K562 (cell line): Measurements from ENCODE around the gene DPM1. TPM values are rescaled to one million over a fixed set of nuclear protein-coding genes. Genes with fewer than 3 reads are reported as not detected.

Source experiments
- BCLAF1 ChIP-seq, 2 experiments: fragments of 450-650 bp in 1 of 2; IDR thresholded peaks; 2 replicates each; pipeline ENCODE4 v1.6.1; 2011 to 2017; ENCODE audit warnings: low read depth in 2 of 2, antibody characterized with exemption in 1 of 2, borderline replicate concordance in 1 of 2, low read length in 1 of 2, mild to moderate bottlenecking in 1 of 2, mixed read lengths in 1 of 2; ENCODE audit not compliant: control insufficient read depth in 1 of 2
- CBFB ChIP-seq: sonication (generic); formaldehyde crosslinking; IDR thresholded peaks from 2 replicates; pipeline ENCODE4 v1.4.0; 2020; ENCODE audit warnings: mild to moderate bottlenecking, missing genetic modification reagents
- FIP1L1 ChIP-seq: fragments of 200-400 bp; formaldehyde crosslinking; IDR thresholded peaks from 2 replicates; pipeline ENCODE4 v1.6.1; 2018; ENCODE audit warnings: mild to moderate bottlenecking, low read depth, low read length; ENCODE audit not compliant: poor library complexity, severe bottlenecking
- GTF2A2 ChIP-seq: IDR thresholded peaks from 2 replicates; pipeline ENCODE4 v1.6.1; 2016; ENCODE audit warnings: mild to moderate bottlenecking, missing genetic modification characterization, missing compliant biosample characterization
- HDAC2 ChIP-seq: fragments of 450-650 bp; IDR thresholded peaks from 2 replicates; pipeline ENCODE4 v1.6.1; 2016; ENCODE audit warnings: mild to moderate bottlenecking
- MAFK ChIP-seq: IDR thresholded peaks from 2 replicates; pipeline ENCODE4 v1.6.1; 2011; ENCODE audit warnings: low read length, improper control_type of control experiment
- RBM15 ChIP-seq: fragments of 200-400 bp; formaldehyde crosslinking; IDR thresholded peaks from 2 replicates; pipeline ENCODE4 v1.6.1; 2018; ENCODE audit warnings: mild to moderate bottlenecking, low read length, moderate library complexity; ENCODE audit not compliant: insufficient read depth
- RFX5 ChIP-seq: IDR thresholded peaks from 2 replicates; pipeline ENCODE4 v1.6.1; 2011; ENCODE audit warnings: low read depth, mild to moderate bottlenecking, improper control_type of control experiment, low read length
- ZNF584 ChIP-seq: fragments of 200-800 bp; sonication (Bioruptor generic); IDR thresholded peaks from 2 replicates; pipeline ENCODE4 v1.6.1; 2016; ENCODE audit warnings: low read depth, mild to moderate bottlenecking, missing genetic modification characterization, missing compliant biosample characterization
- polyA plus RNA-seq, 8 experiments: library from polyadenylated mRNA; depleted of rRNA in 4 of 8; stranded (reverse) in 5 of 8; unstranded in 3 of 8; fragments of >200 nt; fragmentation: Nextera tagmentation in 2 of 8; fragmentation: Illumina TruSeq in 1 of 8; extraction: Ambion mirVana in 2 of 8; extraction: Trizol in 1 of 8; gene quantifications; 2 replicates each; pipeline versions ENCODE4 v1.2.1 to v1.2.3, GENCODE V29; 2011 to 2014; ENCODE audit warnings: inconsistent platforms in 1 of 8, missing spikeins in 1 of 8
- total RNA-seq, 7 experiments: library from RNA; depleted of rRNA in 6 of 7; stranded (reverse); fragments of >200 nt in 6 of 7; fragmentation: Illumina TruSeq in 2 of 7; extraction: Trizol in 2 of 7; gene quantifications; 2 replicates each; pipeline versions ENCODE4 v1.2.1 to v1.2.3, GENCODE V29; 2011 to 2021; ENCODE audit warnings: low replicate concordance in 1 of 7
- TF ChIP-seq, protein P1 (sequence below): fragments of 450-650 bp; IDR thresholded peaks from 2 replicates; pipeline ENCODE4 v1.6.1; 2016; ENCODE audit warnings: low read depth
- TF ChIP-seq, protein P2 (sequence below): fragments of 450-650 bp; formaldehyde crosslinking; IDR thresholded peaks from 2 replicates; pipeline ENCODE4 v1.4.0; 2020; ENCODE audit warnings: mild to moderate bottlenecking, moderate library complexity

Gene DPM1
- total and polyA plus RNA-seq, 9 of the 15 experiments (the other 6 are each of a cell fraction or from before 2014, with no cell fraction given) = 75.2 to 190 (median 153) TPM

DNA sequence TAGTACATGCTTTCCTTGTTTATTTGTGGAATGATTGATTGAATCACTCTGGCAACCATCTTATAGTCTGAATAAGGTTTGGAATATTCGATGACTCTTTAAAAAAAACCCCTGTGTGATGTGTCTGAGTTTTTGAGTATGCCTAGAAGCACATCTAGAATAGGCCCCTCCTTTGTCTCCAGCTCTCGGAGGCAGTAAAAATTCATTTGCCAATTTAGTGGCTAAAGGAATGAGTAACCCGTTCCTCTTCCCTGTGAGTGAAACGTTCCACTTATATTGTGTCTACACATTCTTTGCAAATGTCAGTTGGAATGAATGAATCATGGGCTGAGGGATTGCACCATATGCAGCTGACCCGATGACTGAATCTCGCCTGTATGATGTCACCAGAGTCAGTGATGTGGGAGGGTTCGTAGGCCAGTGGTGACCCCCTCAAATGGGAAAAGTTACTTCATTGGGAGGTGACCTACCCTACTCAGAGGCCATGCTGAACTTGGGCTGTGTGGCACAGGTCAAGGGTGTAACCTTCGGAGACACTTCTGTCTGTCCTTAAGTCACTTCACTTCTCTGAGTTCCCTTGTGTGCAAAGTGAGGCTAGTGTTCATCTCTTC is 21.8 kb upstream of the DPM1 start (continued):
- TF ChIP-seq, protein P1, sequence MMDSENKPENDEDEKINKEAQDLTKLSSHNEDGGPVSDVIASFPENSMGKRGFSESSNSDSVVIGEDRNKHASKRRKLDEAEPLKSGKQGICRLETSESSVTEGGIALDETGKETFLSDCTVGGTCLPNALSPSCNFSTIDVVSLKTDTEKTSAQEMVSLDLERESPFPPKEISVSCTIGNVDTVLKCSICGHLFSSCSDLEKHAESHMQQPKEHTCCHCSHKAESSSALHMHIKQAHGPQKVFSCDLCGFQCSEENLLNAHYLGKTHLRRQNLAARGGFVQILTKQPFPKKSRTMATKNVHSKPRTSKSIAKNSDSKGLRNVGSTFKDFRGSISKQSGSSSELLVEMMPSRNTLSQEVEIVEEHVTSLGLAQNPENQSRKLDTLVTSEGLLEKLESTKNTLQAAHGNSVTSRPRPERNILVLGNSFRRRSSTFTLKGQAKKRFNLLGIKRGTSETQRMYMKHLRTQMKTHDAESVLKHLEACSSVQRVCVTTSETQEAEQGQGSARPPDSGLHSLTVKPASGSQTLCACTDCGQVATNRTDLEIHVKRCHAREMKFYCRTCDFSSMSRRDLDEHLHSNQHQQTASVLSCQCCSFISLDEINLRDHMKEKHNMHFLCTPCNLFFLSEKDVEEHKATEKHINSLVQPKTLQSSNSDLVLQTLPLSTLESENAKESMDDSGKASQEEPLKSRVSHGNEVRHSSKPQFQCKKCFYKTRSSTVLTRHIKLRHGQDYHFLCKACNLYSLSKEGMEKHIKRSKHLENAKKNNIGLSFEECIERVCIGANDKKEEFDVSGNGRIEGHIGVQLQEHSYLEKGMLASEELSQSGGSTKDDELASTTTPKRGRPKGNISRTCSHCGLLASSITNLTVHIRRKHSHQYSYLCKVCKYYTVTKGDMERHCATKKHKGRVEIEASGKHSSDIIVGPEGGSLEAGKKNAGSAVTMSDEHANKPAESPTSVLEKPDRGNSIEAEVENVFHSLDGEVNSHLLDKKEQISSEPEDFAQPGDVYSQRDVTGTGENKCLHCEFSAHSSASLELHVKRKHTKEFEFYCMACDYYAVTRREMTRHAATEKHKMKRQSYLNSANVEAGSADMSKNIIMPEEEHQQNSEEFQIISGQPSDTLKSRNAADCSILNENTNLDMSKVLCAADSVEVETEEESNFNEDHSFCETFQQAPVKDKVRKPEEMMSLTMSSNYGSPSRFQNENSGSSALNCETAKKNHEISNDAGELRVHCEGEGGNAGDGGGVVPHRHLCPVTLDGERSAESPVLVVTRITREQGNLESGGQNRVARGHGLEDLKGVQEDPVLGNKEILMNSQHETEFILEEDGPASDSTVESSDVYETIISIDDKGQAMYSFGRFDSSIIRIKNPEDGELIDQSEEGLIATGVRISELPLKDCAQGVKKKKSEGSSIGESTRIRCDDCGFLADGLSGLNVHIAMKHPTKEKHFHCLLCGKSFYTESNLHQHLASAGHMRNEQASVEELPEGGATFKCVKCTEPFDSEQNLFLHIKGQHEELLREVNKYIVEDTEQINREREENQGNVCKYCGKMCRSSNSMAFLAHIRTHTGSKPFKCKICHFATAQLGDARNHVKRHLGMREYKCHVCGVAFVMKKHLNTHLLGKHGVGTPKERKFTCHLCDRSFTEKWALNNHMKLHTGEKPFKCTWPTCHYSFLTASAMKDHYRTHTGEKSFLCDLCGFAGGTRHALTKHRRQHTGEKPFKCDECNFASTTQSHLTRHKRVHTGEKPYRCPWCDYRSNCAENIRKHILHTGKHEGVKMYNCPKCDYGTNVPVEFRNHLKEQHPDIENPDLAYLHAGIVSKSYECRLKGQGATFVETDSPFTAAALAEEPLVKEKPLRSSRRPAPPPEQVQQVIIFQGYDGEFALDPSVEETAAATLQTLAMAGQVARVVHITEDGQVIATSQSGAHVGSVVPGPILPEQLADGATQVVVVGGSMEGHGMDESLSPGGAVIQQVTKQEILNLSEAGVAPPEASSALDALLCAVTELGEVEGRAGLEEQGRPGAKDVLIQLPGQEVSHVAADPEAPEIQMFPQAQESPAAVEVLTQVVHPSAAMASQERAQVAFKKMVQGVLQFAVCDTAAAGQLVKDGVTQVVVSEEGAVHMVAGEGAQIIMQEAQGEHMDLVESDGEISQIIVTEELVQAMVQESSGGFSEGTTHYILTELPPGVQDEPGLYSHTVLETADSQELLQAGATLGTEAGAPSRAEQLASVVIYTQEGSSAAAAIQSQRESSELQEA = no peak
- TF ChIP-seq MAFK (no peak), ZNF584 (no peak), RFX5 (no peak), CBFB (CRISPR knock-in tag) (no peak), BCLAF1 (IDR thresholded peaks at IDR 0.05; ENCODE audit: borderline replicate concordance in 1 of 2, control insufficient read depth in 1 of 2, low read depth in 2 of 2, low read length in 1 of 2) (no peak), HDAC2 (no peak), FIP1L1 (no peak), RBM15 (no peak), GTF2A2 (tag) (no peak)
- TF ChIP-seq, protein P2, sequence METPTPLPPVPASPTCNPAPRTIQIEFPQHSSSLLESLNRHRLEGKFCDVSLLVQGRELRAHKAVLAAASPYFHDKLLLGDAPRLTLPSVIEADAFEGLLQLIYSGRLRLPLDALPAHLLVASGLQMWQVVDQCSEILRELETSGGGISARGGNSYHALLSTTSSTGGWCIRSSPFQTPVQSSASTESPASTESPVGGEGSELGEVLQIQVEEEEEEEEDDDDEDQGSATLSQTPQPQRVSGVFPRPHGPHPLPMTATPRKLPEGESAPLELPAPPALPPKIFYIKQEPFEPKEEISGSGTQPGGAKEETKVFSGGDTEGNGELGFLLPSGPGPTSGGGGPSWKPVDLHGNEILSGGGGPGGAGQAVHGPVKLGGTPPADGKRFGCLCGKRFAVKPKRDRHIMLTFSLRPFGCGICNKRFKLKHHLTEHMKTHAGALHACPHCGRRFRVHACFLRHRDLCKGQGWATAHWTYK (CRISPR knock-in tag) = no peak
